HG03095 (cell line): ENCODE measurements around the gene CAPN10.
A peak's percentile ranks its signal among the peaks of the same experiment; 100 is the strongest.
"Not testable (repeated sequence)": the region's sequence is repeated elsewhere in the genome, so short reads cannot be mapped to it uniquely, and the experiment has no call there.

Experiments
- ATAC-seq: cut with Tn5 transposase; IDR thresholded peaks from one replicate; pipeline ENCODE4 v1.9.1; 2021; ENCODE audit warnings: moderate library complexity; ENCODE audit not compliant: unreplicated experiment

The CAPN10 gene

GRCh38 chr2:240563231-240563630 is 23.3 kb upstream of the CAPN10 start:
- ATAC-seq: not testable (repeated sequence)

GRCh38 chr2:240563951-240564560 is 22.5 kb upstream of the CAPN10 start:
- no peak for ATAC-seq

- ATAC-seq: no peak
These were observed 21.8 kb upstream of the CAPN10 start for GRCh38 chr2:240564561-240565332.

GRCh38 chr2:240565333-240566202 is 21.0 kb upstream of the CAPN10 start:
- ATAC-seq: peak; percentile 23

- peak; percentile 40 for ATAC-seq
These were observed 20.1 kb upstream of the CAPN10 start for GRCh38 chr2:240566203-240567136.

GRCh38 chr2:240567137-240567871 is 19.2 kb upstream of the CAPN10 start:
- no peak for ATAC-seq

GRCh38 chr2:240567872-240568677 is 18.5 kb upstream of the CAPN10 start, which contains the start of gene RNPEPL1:
TSS of gene RNPEPL1 (plus strand) at chr2:240568484. CDS start at chr2:240568587, 103 bp downstream.
- ATAC-seq: peak; percentile 26

GRCh38 chr2:240568678-240569522 is 17.6 kb upstream of the CAPN10 start:
- peak; percentile 6 for ATAC-seq

- no peak for ATAC-seq
These were observed 17.0 kb upstream of the CAPN10 start for GRCh38 chr2:240569523-240569997.

- no peak for ATAC-seq
These were observed 16.5 kb upstream of the CAPN10 start for GRCh38 chr2:240569998-240570530.

- no peak for ATAC-seq
These were observed 15.8 kb upstream of the CAPN10 start for GRCh38 chr2:240570531-240571313.

- no peak for ATAC-seq
These were observed 15.1 kb upstream of the CAPN10 start for GRCh38 chr2:240571314-240571973.

- ATAC-seq: no peak
These were observed 14.1 kb upstream of the CAPN10 start for GRCh38 chr2:240572141-240573031.

GRCh38 chr2:240573071-240573515 is 13.4 kb upstream of the CAPN10 start:
- ATAC-seq: no peak
